Hematopoietic multipotent progenitor cell treated with erythropoietin and hydrocortisone succinate and interleukin-3 and kit ligand, for 4 days (in vitro differentiated cells): Measurements from ENCODE around the gene ARL8A.

ENCODE experiments used
- DNase-seq: peaks from one replicate; pipeline ENCODE4 v3.0.0-alpha.2; 2015

Gene ARL8A

GRCh38 chr1:202107801-202108731, 36.5 kb downstream of the ARL8A start:
- DNase-seq = no peak

- DNase-seq = no peak
Measured at GRCh38 chr1:202107321-202107761, 37.2 kb downstream of the ARL8A start.

- DNase-seq = no peak
Measured at GRCh38 chr1:202106340-202107254, 37.9 kb downstream of the ARL8A start.

- peak; percentile 69 for DNase-seq
Measured at GRCh38 chr1:202105571-202106339, 38.8 kb downstream of the ARL8A start.

- DNase-seq = no peak
Measured at GRCh38 chr1:202104073-202104472, 40.5 kb downstream of the ARL8A start.

GRCh38 chr1:202101184-202101583, 43.4 kb downstream of the ARL8A start:
- no peak for DNase-seq

GRCh38 chr1:202093858-202094257, 50.7 kb downstream of the ARL8A start:
- no peak for DNase-seq

GRCh38 chr1:202090994-202091393, 53.5 kb downstream of the ARL8A start:
- DNase-seq = no peak

- DNase-seq = no peak
Measured at GRCh38 chr1:202088206-202088605, 56.3 kb downstream of the ARL8A start.

GRCh38 chr1:202086579-202087350, 57.8 kb downstream of the ARL8A start:
- no peak for DNase-seq

- no peak for DNase-seq
Measured at GRCh38 chr1:202085682-202086373, 58.7 kb downstream of the ARL8A start.

- DNase-seq = no peak
Measured at GRCh38 chr1:202084791-202085681, 59.5 kb downstream of the ARL8A start.
